Measurements from ENCODE around the gene ADAM19. TPM values are rescaled to one million over a fixed set of nuclear protein-coding genes. Genes with fewer than 3 reads are reported as not detected.

Gene ADAM19
- total RNA-seq, 2 donors from 2014 or later: 9.9 to 46.1 TPM

GRCh38 chr5:157558041-157558595 is 17.5 kb downstream of the ADAM19 start:
- Histone ChIP-seq H3K27ac (peak overlapping the region in 1 of 2 donors; percentile 50), H3K4me3 (no peak overlapping the region), H3K4me1 (ENCODE audit: control insufficient read depth in 1 of 2, low read depth in 2 of 2) (peaks cover 25 to 66% of the 10 kb centered on the region in 2 donors), H3K27me3 (replicated peaks; ENCODE audit: insufficient read depth) (no peaks in the 10 kb centered on the region), H3K9me3 (no peaks in the 10 kb centered on the region), H3K36me3 (no peaks in the 10 kb centered on the region)
- TF ChIP-seq CTCF (IDR thresholded peaks at IDR 0.05): no peak
- DNase-seq (ENCODE audit: low spot score): no peak
- ATAC-seq (ENCODE audit: insufficient number of reproducible peaks, low FRiP score, low read depth): no peak

GRCh38 chr5:157556615-157557418 is 18.8 kb downstream of the ADAM19 start:
- Histone ChIP-seq H3K4me3 (no peak overlapping the region), H3K4me1 (ENCODE audit: control insufficient read depth in 1 of 2, low read depth in 2 of 2) (peaks cover 18 to 55% of the 10 kb centered on the region in 2 donors), H3K9me3 (no peaks in the 10 kb centered on the region), H3K27ac (no peak overlapping the region), H3K27me3 (replicated peaks; ENCODE audit: insufficient read depth) (no peaks in the 10 kb centered on the region), H3K36me3 (no peaks in the 10 kb centered on the region)
- no peak for TF ChIP-seq CTCF (IDR thresholded peaks at IDR 0.05)
- ATAC-seq (ENCODE audit: insufficient number of reproducible peaks, low FRiP score, low read depth) (no peak), DNase-seq (ENCODE audit: low spot score) (no peak)

- no peaks in the 10 kb centered on the region for H3K9me3 ChIP-seq
- ATAC-seq (ENCODE audit: insufficient number of reproducible peaks, low FRiP score, low read depth): no peak
- H3K27ac ChIP-seq: no peak overlapping the region
- H3K4me3 ChIP-seq: no peak overlapping the region
- H3K27me3 ChIP-seq (replicated peaks; ENCODE audit: insufficient read depth): no peaks in the 10 kb centered on the region
- H3K4me1 ChIP-seq (ENCODE audit: control insufficient read depth in 1 of 2, low read depth in 2 of 2): peaks cover 8 to 44% of the 10 kb centered on the region in 2 donors
- no peak for TF ChIP-seq CTCF (IDR thresholded peaks at IDR 0.05)
- H3K36me3 ChIP-seq: no peaks in the 10 kb centered on the region
- DNase-seq (ENCODE audit: low spot score): no peak
These were observed 20.4 kb downstream of the ADAM19 start for GRCh38 chr5:157555037-157555640.

GRCh38 chr5:157554179-157555036 is 21.2 kb downstream of the ADAM19 start:
- no peaks in the 10 kb centered on the region for H3K9me3 ChIP-seq
- TF ChIP-seq CTCF (IDR thresholded peaks at IDR 0.05): no peak
- H3K27ac ChIP-seq: peak overlapping the region in 1 of 2 donors; percentile 8
- no peak overlapping the region for H3K4me3 ChIP-seq
- DNase-seq (ENCODE audit: low spot score) (no peak), ATAC-seq (ENCODE audit: insufficient number of reproducible peaks, low FRiP score, low read depth) (no peak)
- peaks cover 8 to 51% of the 10 kb centered on the region in 2 donors for H3K4me1 ChIP-seq (ENCODE audit: control insufficient read depth in 1 of 2, low read depth in 2 of 2)
- H3K27me3 ChIP-seq (replicated peaks; ENCODE audit: insufficient read depth): no peaks in the 10 kb centered on the region
- H3K36me3 ChIP-seq: no peaks in the 10 kb centered on the region

Measured in thoracic aorta (tissue), 2 donors.